Stimulated activated naive B cell treated with anti-CD40 and anti-IgM and Interleukin-4, amounts not matched to agents 10 μg/mL and 1 μg/mL and 100 μg/mL, for 72 hours (primary cell): Measurements from ENCODE around the gene FREM1.

Experiments
- ATAC-seq, 2 donors: fragments of 150-1000 bp; cut with Tn5 transposase; replicated peaks; 2 replicates each; pipeline ENCODE4 v1.10.0; 2021; ENCODE audit warnings: moderate library complexity in 1 of 2
- DNase-seq: peaks from one replicate; pipeline ENCODE4 v3.0.0; 2021
- H3K27ac Mint-ChIP-seq: one replicate; pipeline ENCODE4 v1.8.0; 2022; ENCODE audit warnings: mild to moderate bottlenecking, mixed read lengths
- H3K27me3 Mint-ChIP-seq, 2 donors: one replicate each; pipeline ENCODE4 v1.8.0; 2022; ENCODE audit warnings: mixed read lengths in 2 of 2
- H3K36me3 Mint-ChIP-seq, 2 donors: one replicate each; pipeline ENCODE4 v1.8.0; 2022; ENCODE audit warnings: mixed read lengths in 2 of 2, mild to moderate bottlenecking in 1 of 2
- H3K4me1 Mint-ChIP-seq, 2 donors: one replicate each; pipeline ENCODE4 v1.8.0; 2022; ENCODE audit warnings: mixed read lengths in 2 of 2, mild to moderate bottlenecking in 1 of 2
- H3K4me3 Mint-ChIP-seq, 2 donors: one replicate each; pipeline ENCODE4 v1.8.0; 2022; ENCODE audit warnings: mild to moderate bottlenecking in 2 of 2, mixed read lengths in 2 of 2, moderate library complexity in 1 of 2
- H3K9me3 Mint-ChIP-seq, 2 donors: one replicate each; pipeline ENCODE4 v1.8.0; 2022; ENCODE audit warnings: mixed read lengths in 2 of 2, mild to moderate bottlenecking in 1 of 2

The FREM1 gene

GRCh38 chr9:14797435-14797834, 112.8 kb downstream of the FREM1 start:
- Mint-ChIP-seq H3K27me3 (peaks cover 8 to 14% of the 10 kb centered on the region in 2 donors), H3K4me1 (no peaks in the 10 kb centered on the region), H3K4me3 (no peak overlapping the region), H3K9me3 (peaks cover 3 to 4% of the 10 kb centered on the region in 2 donors), H3K36me3 (no peaks in the 10 kb centered on the region), H3K27ac (no peak overlapping the region)
- no peak for ATAC-seq
- no peak for DNase-seq

GRCh38 chr9:14793389-14793788, 116.8 kb downstream of the FREM1 start:
- Mint-ChIP-seq H3K4me3 (no peak overlapping the region), H3K9me3 (peaks cover 4% of the 10 kb centered on the region in 2 donors), H3K27me3 (peaks cover 13 to 19% of the 10 kb centered on the region in 2 donors), H3K27ac (no peak overlapping the region), H3K36me3 (no peaks in the 10 kb centered on the region), H3K4me1 (no peaks in the 10 kb centered on the region)
- ATAC-seq (no peak), DNase-seq (no peak)

GRCh38 chr9:14790628-14791027, 119.6 kb downstream of the FREM1 start:
- Mint-ChIP-seq H3K4me1 (no peaks in the 10 kb centered on the region), H3K36me3 (no peaks in the 10 kb centered on the region), H3K27me3 (peaks cover 23 to 27% of the 10 kb centered on the region in 2 donors), H3K4me3 (no peak overlapping the region), H3K27ac (no peak overlapping the region), H3K9me3 (peaks cover 0 to 3% of the 10 kb centered on the region in 2 donors)
- ATAC-seq (no peak), DNase-seq (no peak)

DNA sequence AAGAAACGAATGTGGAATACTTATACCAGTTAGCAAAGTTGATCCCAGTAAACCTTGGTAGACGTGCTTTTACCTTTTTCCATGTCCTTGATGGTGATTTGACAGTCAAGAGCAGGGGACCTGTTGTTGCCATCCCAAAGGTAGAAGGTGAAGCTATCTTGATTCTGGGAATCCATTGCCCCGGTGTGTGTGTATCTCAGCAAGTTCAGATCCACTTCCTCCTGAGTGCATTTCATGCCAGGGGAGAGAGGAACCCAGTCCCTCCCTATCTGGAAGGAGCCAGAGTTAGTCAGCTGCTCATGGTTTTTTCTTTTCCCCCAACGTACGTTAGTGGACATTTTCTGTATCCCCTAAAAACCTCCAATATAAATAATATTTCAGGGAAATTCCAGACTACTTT, 121.4 kb downstream of the FREM1 start:
- Mint-ChIP-seq H3K4me3 (no peak overlapping the region), H3K36me3 (no peaks in the 10 kb centered on the region), H3K27me3 (peaks cover 15 to 16% of the 10 kb centered on the region in 2 donors), H3K27ac (no peak overlapping the region), H3K9me3 (peaks cover 0 to 3% of the 10 kb centered on the region in 2 donors), H3K4me1 (no peaks in the 10 kb centered on the region)
- no peak for ATAC-seq
- DNase-seq = no peak

DNA sequence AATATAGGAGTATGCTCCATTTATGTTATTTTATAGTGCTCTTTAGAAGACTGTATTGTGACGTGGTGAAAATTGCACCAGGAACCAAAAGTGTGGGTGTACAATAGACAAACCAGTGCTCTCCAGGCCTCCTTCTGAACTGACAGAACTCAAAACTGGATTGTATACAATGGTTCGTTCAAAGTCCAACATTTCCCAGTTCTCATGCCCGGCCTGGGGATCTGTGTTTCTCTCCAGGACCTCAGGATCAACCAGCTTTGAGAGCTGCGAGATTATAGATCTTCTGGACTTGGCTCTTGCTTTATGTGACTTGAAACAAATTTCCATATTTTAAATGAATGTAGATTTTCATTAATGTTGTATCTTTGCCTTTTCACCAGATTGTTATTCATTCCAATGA, 126.9 kb downstream of the FREM1 start:
- H3K4me1 Mint-ChIP-seq = no peaks in the 10 kb centered on the region
- H3K4me3 Mint-ChIP-seq = no peak overlapping the region
- peaks cover 0 to 1% of the 10 kb centered on the region in 2 donors for H3K9me3 Mint-ChIP-seq
- H3K27ac Mint-ChIP-seq = no peak overlapping the region
- H3K36me3 Mint-ChIP-seq = no peaks in the 10 kb centered on the region
- no peak for ATAC-seq
- H3K27me3 Mint-ChIP-seq = peaks cover 16 to 21% of the 10 kb centered on the region in 2 donors
- no peak for DNase-seq

DNA sequence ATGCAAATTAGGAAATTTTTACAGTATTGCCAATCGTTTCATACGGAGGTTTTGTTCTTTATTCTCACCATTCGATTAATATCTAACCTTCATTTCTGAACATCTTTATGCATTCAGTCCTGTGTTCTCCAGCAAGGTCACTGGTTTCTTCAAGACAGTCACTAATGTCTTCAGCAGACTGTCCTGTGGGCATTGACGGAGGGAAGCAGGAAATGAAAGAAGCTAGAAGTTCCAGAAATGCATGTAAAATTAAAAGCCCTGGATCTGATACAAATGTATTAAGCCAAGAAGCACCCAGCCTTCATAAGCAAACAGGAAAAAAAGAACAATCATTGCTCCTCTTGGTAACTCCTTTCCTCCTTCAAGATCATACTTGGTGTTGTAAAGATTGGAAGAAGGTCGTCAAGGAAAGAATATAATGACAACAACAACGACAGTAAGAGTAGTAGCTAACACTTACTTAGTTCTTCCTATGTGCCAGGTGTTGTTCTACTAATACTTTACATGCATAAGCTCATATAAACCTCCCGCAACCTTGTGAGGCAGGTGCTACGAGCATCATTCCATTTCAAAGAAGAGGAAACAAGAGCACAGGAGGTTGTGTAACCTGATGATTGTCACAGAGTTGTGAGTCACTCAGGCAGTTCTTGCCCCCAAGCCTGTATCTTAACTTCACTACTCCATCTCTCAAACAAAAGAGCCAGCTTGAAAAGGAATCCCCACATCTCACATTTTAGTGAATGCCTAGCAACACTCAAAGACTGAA, 127.8 kb downstream of the FREM1 start:
- H3K36me3 Mint-ChIP-seq = no peaks in the 10 kb centered on the region
- peaks cover 10 to 18% of the 10 kb centered on the region in 2 donors for H3K27me3 Mint-ChIP-seq
- no peak overlapping the region for H3K4me3 Mint-ChIP-seq
- DNase-seq (no peak), ATAC-seq (no peak)
- no peak overlapping the region for H3K27ac Mint-ChIP-seq
- H3K4me1 Mint-ChIP-seq = no peaks in the 10 kb centered on the region
- H3K9me3 Mint-ChIP-seq = no peaks in the 10 kb centered on the region

GRCh38 chr9:14780693-14781092, 129.5 kb downstream of the FREM1 start:
- DNase-seq = no peak
- H3K36me3 Mint-ChIP-seq = no peaks in the 10 kb centered on the region

GRCh38 chr9:14780251-14780650, 130.0 kb downstream of the FREM1 start:
- Mint-ChIP-seq H3K4me1 (no peaks in the 10 kb centered on the region), H3K4me3 (no peak overlapping the region), H3K9me3 (no peaks in the 10 kb centered on the region), H3K27ac (no peak overlapping the region), H3K27me3 (peaks cover 13 to 22% of the 10 kb centered on the region in 2 donors), H3K36me3 (no peaks in the 10 kb centered on the region)
- DNase-seq (no peak), ATAC-seq (no peak)

More at GRCh38 chr9:14780693-14781092, 129.5 kb downstream of the FREM1 start:
- H3K27ac Mint-ChIP-seq = no peak overlapping the region
- no peak for ATAC-seq
- H3K27me3 Mint-ChIP-seq = peaks cover 13 to 22% of the 10 kb centered on the region in 2 donors
- H3K4me1 Mint-ChIP-seq = no peaks in the 10 kb centered on the region
- no peaks in the 10 kb centered on the region for H3K9me3 Mint-ChIP-seq
- no peak overlapping the region for H3K4me3 Mint-ChIP-seq

GRCh38 chr9:14779566-14780022, 130.6 kb downstream of the FREM1 start:
- Mint-ChIP-seq H3K36me3 (no peaks in the 10 kb centered on the region), H3K27ac (no peak overlapping the region), H3K27me3 (peaks cover 13 to 22% of the 10 kb centered on the region in 2 donors), H3K4me3 (no peak overlapping the region), H3K4me1 (no peaks in the 10 kb centered on the region), H3K9me3 (no peaks in the 10 kb centered on the region)
- DNase-seq (no peak), ATAC-seq (no peak)

- Mint-ChIP-seq H3K27ac (no peak overlapping the region), H3K27me3 (peaks cover 13 to 22% of the 10 kb centered on the region in 2 donors), H3K9me3 (no peaks in the 10 kb centered on the region), H3K4me3 (no peak overlapping the region), H3K4me1 (no peaks in the 10 kb centered on the region), H3K36me3 (no peaks in the 10 kb centered on the region)
- ATAC-seq (no peak), DNase-seq (no peak)
Observed at GRCh38 chr9:14778565-14778964, 131.7 kb downstream of the FREM1 start.

- no peak overlapping the region for H3K27ac Mint-ChIP-seq
Observed at GRCh38 chr9:14775917-14776316, 134.3 kb downstream of the FREM1 start.

GRCh38 chr9:14770592-14770991, 139.6 kb downstream of the FREM1 start:
- no peak overlapping the region for H3K4me3 Mint-ChIP-seq
- H3K27me3 Mint-ChIP-seq = peaks cover 11% of the 10 kb centered on the region in 2 donors
- no peak overlapping the region for H3K27ac Mint-ChIP-seq

More at GRCh38 chr9:14775917-14776316, 134.3 kb downstream of the FREM1 start:
- Mint-ChIP-seq H3K9me3 (no peaks in the 10 kb centered on the region), H3K36me3 (no peaks in the 10 kb centered on the region), H3K4me1 (no peaks in the 10 kb centered on the region), H3K4me3 (no peak overlapping the region), H3K27me3 (peaks cover 7 to 28% of the 10 kb centered on the region in 2 donors)
- no peak for ATAC-seq
- no peak for DNase-seq

GRCh38 chr9:14769230-14769571, 141.0 kb downstream of the FREM1 start:
- Mint-ChIP-seq H3K4me3 (no peak overlapping the region), H3K9me3 (peaks cover 0 to under 1% of the 10 kb centered on the region in 2 donors), H3K4me1 (peaks cover 0 to 6% of the 10 kb centered on the region in 2 donors), H3K36me3 (no peaks in the 10 kb centered on the region), H3K27ac (no peak overlapping the region), H3K27me3 (peaks cover 11% of the 10 kb centered on the region in 2 donors)
- DNase-seq (no peak), ATAC-seq (no peak)

More at GRCh38 chr9:14770592-14770991, 139.6 kb downstream of the FREM1 start:
- DNase-seq = no peak
- H3K4me1 Mint-ChIP-seq = peaks cover 0 to 6% of the 10 kb centered on the region in 2 donors
- no peaks in the 10 kb centered on the region for H3K9me3 Mint-ChIP-seq
- no peak for ATAC-seq
- H3K36me3 Mint-ChIP-seq = no peaks in the 10 kb centered on the region

GRCh38 chr9:14768405-14769229, 141.6 kb downstream of the FREM1 start:
- H3K4me3 Mint-ChIP-seq = no peak overlapping the region
- DNase-seq (no peak), ATAC-seq (no peak)
- no peak overlapping the region for H3K27ac Mint-ChIP-seq
- H3K4me1 Mint-ChIP-seq = peaks cover 0 to 6% of the 10 kb centered on the region in 2 donors
- H3K9me3 Mint-ChIP-seq = peaks cover 0 to 3% of the 10 kb centered on the region in 2 donors
- no peaks in the 10 kb centered on the region for H3K36me3 Mint-ChIP-seq
- peaks cover 11% of the 10 kb centered on the region in 2 donors for H3K27me3 Mint-ChIP-seq
